Mammary microvascular endothelial cell (primary cell): ENCODE results near the gene OOSP4B. TPM values are rescaled to one million over a fixed set of nuclear protein-coding genes. Genes with fewer than 3 reads are reported as not detected.

Experiments used
- total RNA-seq: library from RNA; depleted of rRNA; stranded (reverse); fragments of >200 nt; gene quantifications from 2 replicates; pipeline ENCODE4 v1.2.3, GENCODE V29; 2015

The OOSP4B gene
- not detected in 2 replicates for total RNA-seq

DNA sequence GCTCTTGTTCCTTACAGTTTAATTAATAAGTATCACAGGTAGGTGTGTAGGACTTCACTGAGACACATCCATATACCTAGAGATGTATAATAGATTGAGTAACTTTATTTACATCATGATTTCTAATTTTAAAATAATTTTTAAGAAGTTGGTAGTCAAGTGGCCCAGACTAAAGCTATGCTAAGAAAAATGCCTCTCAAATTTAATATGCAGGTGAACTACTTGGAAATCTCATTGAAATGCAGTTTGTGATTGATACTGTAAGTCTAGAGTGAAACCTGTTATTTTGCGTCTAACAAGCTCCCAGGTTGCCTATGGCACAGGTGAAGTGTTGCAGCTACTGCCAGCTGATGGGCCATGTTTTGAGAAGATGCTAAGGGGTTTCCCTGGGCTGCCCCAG lies at the start of gene OOSP4B:
OOSP4B (plus strand) TSS at position 301 of the 400 bp plus-strand sequence.

DNA sequence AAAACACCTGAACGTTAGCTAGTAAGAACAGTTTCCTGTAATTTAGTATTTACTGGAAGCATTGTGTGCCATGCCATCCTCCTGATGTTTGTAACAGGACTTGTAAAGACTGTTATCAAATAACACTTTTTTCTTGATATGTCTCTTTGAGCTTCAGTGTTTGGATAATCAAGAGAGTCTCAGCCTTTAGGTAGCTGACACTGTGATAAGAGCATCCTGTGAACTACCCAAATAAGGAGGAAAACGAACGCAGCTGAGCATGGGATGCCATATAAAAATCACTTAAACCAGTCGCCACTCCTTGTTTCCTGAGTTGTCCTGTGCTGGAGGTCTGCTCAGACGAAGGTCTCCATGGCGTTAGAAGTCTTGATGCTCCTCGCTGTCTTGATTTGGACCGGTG lies 23.1 kb downstream of the OOSP4B start, which contains the start of gene OOSP2:
OOSP2 (plus strand) TSS at position 301 of the 400 bp plus-strand sequence; CDS start at position 352, 51 bp downstream.

DNA sequence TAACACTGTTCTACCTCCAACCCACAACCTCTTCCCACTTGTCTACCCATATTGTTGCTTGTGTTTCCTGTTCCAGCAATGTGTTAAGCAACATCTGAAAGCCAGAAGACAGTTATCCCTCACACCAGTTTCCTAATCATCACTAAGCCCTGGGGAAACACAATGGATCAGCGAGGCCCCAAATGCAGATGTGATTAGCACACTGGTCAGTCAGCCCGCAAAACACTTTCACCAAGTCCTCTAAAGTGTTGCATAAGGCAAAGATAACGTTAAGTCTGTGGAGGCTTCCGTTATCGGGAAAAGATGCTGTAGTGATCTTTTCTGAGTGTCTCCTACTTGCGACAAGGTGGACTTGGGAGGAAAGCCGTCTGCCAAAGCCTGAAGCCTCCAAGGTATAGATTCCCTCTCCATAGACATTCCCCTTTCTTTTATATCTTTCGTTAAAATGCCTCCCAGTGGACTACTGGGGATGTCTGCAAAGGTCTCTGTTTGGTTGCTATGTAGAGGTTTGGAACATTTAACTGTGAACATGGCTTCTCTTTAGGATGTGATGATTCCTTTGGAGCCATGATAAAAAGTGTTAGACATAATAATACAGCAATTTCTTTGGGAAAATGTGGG lies 39.5 kb downstream of the OOSP4B start, which contains the start of gene MS4A3:
MS4A3 (plus strand) TSS at position 317 of the 621 bp plus-strand sequence. CDS start 4,496 bp downstream, outside the sequence.

Other genes with a start within 250 kb of the OOSP4B start
- 52.5 and 59.1 TPM in 2 replicates for gene MRPL16, start 206.4 kb upstream of the OOSP4B start, total RNA-seq
- not detected in 2 replicates for gene CBLIF, start 171.7 kb upstream of the OOSP4B start, total RNA-seq
- gene TCN1, start 150.7 kb upstream of the OOSP4B start, total RNA-seq, result not detected in 2 replicates
- gene OOSP3, start 138.4 kb upstream of the OOSP4B start, total RNA-seq, result not detected in 2 replicates
- not detected in 2 replicates for gene OOSP1, start 78.7 kb upstream of the OOSP4B start, total RNA-seq
- not detected in 2 replicates for gene OOSP4A, start 53.1 kb upstream of the OOSP4B start, total RNA-seq
- gene OOSP2, start 23.2 kb downstream of the OOSP4B start, total RNA-seq, result not detected in 2 replicates
- gene MS4A3, start 39.5 kb downstream of the OOSP4B start, total RNA-seq, result not detected in 2 replicates
- gene MS4A2, start 71.5 kb downstream of the OOSP4B start, total RNA-seq, result not detected in 2 replicates
- gene MS4A6A, start 165.9 kb downstream of the OOSP4B start, total RNA-seq, result not detected in 2 replicates
- not detected in 2 replicates for gene MS4A4E, start 226.0 kb downstream of the OOSP4B start, total RNA-seq